ENCODE measurements around the gene RBM33.

GRCh38 chr7:155799514-155799913 lies 155.1 kb downstream of the RBM33 start:
- TF ChIP-seq CTCF (conservative IDR thresholded peaks at IDR 0.05; ENCODE audit: low read depth, low read length) (no peak), EZH2 (IDR thresholded peaks at IDR 0.05; ENCODE audit: borderline replicate concordance, low read depth, low read length, poor library complexity, severe bottlenecking) (peak; percentile 26)
